ENCODE measurements around the gene RFPL3. TPM values are rescaled to one million over a fixed set of nuclear protein-coding genes. Genes with fewer than 3 reads are reported as not detected.

RFPL3 gene
- polyA plus RNA-seq, 4 donors, result 0.04 TPM; not detected in 3

DNA sequence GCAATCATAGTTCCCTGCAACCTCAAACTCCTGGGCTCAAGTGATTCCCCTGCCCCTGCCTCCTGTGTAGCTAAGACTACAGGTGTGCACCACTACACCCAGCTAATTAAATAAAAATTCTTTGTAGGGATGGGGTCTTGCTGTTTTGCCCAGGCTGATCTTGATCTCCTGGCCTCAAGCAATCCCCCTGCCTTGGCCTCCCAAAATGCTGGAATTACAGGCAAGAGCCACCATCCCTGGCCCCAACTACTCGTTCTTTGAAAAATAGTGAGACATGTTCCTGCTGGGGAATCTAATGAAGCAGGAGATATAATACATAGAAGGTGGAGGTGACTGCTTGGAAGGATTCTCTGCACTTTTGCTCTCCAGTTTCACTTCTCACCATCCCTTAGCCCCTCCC, 40.1 kb upstream of the RFPL3 start:
- Histone ChIP-seq H3K36me3 (ENCODE audit: control insufficient read depth in 3 of 3, insufficient read depth in 2 of 3, low read depth in 1 of 3, low read length in 3 of 3) (no peaks in the 10 kb centered on the region), H3K27me3 (ENCODE audit: control insufficient read depth in 3 of 3, insufficient read depth in 3 of 3, low read length in 3 of 3) (peaks cover 0 to 4% (median 0%) of the 10 kb centered on the region in 3 donors), H3K27ac (ENCODE audit: low read depth in 1 of 3, low read length in 2 of 3) (no peak overlapping the region), H3K4me1 (ENCODE audit: control insufficient read depth in 3 of 3, insufficient read depth in 2 of 3, low read depth in 1 of 3, low read length in 2 of 3) (no peaks in the 10 kb centered on the region), H3K4me3 (ENCODE audit: low read depth in 1 of 3, low read length in 3 of 3) (no peak overlapping the region), H3K9me3 (ENCODE audit: control insufficient read depth in 2 of 2, insufficient read depth in 1 of 2, low read depth in 1 of 2, low read length in 1 of 2) (no peaks in the 10 kb centered on the region)
- 0 to 60% (median 40%) methylated on average over 1 of the region's 1 CpG for WGBS, 3 donors
- FAIRE-seq (no peak), DNase-seq (no peak)

- no peaks in the 10 kb centered on the region for H3K36me3 ChIP-seq (ENCODE audit: control insufficient read depth in 3 of 3, insufficient read depth in 2 of 3, low read depth in 1 of 3, low read length in 3 of 3)
- no peak for DNase-seq
These were observed 39.3 kb upstream of the RFPL3 start for GRCh38 chr22:32318361-32318760.

GRCh38 chr22:32319861-32320406, 37.7 kb upstream of the RFPL3 start:
- Histone ChIP-seq H3K36me3 (ENCODE audit: control insufficient read depth in 3 of 3, insufficient read depth in 2 of 3, low read depth in 1 of 3, low read length in 3 of 3) (no peaks in the 10 kb centered on the region), H3K27me3 (ENCODE audit: control insufficient read depth in 3 of 3, insufficient read depth in 3 of 3, low read length in 3 of 3) (peaks cover 0 to 4% (median 0%) of the 10 kb centered on the region in 3 donors), H3K4me3 (ENCODE audit: low read depth in 1 of 3, low read length in 3 of 3) (no peak overlapping the region), H3K27ac (ENCODE audit: low read depth in 1 of 3, low read length in 2 of 3) (no peak overlapping the region), H3K4me1 (ENCODE audit: control insufficient read depth in 3 of 3, insufficient read depth in 2 of 3, low read depth in 1 of 3, low read length in 2 of 3) (no peaks in the 10 kb centered on the region), H3K9me3 (ENCODE audit: control insufficient read depth in 2 of 2, insufficient read depth in 1 of 2, low read depth in 1 of 2, low read length in 1 of 2) (no peaks in the 10 kb centered on the region)
- DNase-seq (no peak), FAIRE-seq (no peak)
- 61 to 72% (median 71%) methylated on average over 8 of the region's 8 CpGs for WGBS, 3 donors

More at GRCh38 chr22:32318361-32318760, 39.3 kb upstream of the RFPL3 start:
- no peaks in the 10 kb centered on the region for H3K4me1 ChIP-seq (ENCODE audit: control insufficient read depth in 3 of 3, insufficient read depth in 2 of 3, low read depth in 1 of 3, low read length in 2 of 3)
- H3K9me3 ChIP-seq (ENCODE audit: control insufficient read depth in 2 of 2, insufficient read depth in 1 of 2, low read depth in 1 of 2, low read length in 1 of 2), result no peaks in the 10 kb centered on the region
- no peak for FAIRE-seq
- no peak overlapping the region for H3K27ac ChIP-seq (ENCODE audit: low read depth in 1 of 3, low read length in 2 of 3)
- no peak overlapping the region for H3K4me3 ChIP-seq (ENCODE audit: low read depth in 1 of 3, low read length in 3 of 3)
- peaks cover 0 to 4% (median 0%) of the 10 kb centered on the region in 3 donors for H3K27me3 ChIP-seq (ENCODE audit: control insufficient read depth in 3 of 3, insufficient read depth in 3 of 3, low read length in 3 of 3)
- WGBS, 3 donors, result 44 to 72% (median 53%) methylated on average over 1 of the region's 1 CpG

GRCh38 chr22:32322986-32323385, 34.7 kb upstream of the RFPL3 start:
- no peak overlapping the region for H3K4me3 ChIP-seq (ENCODE audit: low read depth in 1 of 3, low read length in 3 of 3)
- 78 to 81% (median 80%) methylated on average over 6 of the region's 6 CpGs for WGBS, 3 donors
- H3K36me3 ChIP-seq (ENCODE audit: control insufficient read depth in 3 of 3, insufficient read depth in 2 of 3, low read depth in 1 of 3, low read length in 3 of 3), result no peaks in the 10 kb centered on the region
- H3K27me3 ChIP-seq (ENCODE audit: control insufficient read depth in 3 of 3, insufficient read depth in 3 of 3, low read length in 3 of 3), result peaks cover 0 to 4% (median 0%) of the 10 kb centered on the region in 3 donors
- H3K9me3 ChIP-seq (ENCODE audit: control insufficient read depth in 2 of 2, insufficient read depth in 1 of 2, low read depth in 1 of 2, low read length in 1 of 2), result no peaks in the 10 kb centered on the region
- no peak for DNase-seq
- H3K27ac ChIP-seq (ENCODE audit: low read depth in 1 of 3, low read length in 2 of 3), result no peak overlapping the region
- H3K4me1 ChIP-seq (ENCODE audit: control insufficient read depth in 3 of 3, insufficient read depth in 2 of 3, low read depth in 1 of 3, low read length in 2 of 3), result no peaks in the 10 kb centered on the region
- FAIRE-seq, result no peak

DNA sequence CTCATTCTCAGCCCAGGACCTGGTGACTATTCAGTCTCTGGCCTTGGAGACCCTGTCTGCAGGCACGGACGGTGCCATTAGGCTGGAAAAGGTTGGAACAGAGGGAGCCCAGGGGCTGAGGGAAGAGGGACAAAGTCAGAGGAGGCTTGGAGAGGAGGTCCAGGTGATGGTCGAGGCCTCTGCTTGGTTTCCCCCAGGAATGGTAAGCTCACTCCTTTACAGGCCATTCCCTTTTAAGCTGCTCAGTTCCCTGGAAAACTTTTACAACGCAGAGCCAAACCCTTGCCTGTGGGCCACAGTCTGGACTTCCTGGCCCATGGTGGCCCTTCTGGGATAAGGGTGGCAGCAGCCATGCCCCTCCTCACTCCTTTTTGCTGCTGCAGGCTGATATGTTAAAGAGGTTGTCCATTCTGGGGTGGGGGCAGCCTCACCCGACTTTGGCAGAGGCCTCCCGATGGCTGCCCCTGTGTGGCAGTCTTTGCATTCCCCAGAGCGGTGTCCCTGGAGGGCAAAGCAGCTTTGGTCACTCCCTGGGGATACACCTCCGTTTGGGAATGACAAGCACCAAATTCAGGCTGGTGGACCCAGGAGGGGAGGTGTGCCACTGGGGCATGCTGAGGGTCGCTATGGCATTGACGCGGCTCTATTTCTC, 34.0 kb upstream of the RFPL3 start:
- Histone ChIP-seq H3K27ac (ENCODE audit: low read depth in 1 of 3, low read length in 2 of 3) (no peak overlapping the region), H3K4me1 (ENCODE audit: control insufficient read depth in 3 of 3, insufficient read depth in 2 of 3, low read depth in 1 of 3, low read length in 2 of 3) (no peaks in the 10 kb centered on the region), H3K9me3 (ENCODE audit: control insufficient read depth in 2 of 2, insufficient read depth in 1 of 2, low read depth in 1 of 2, low read length in 1 of 2) (no peaks in the 10 kb centered on the region), H3K36me3 (ENCODE audit: control insufficient read depth in 3 of 3, insufficient read depth in 2 of 3, low read depth in 1 of 3, low read length in 3 of 3) (no peaks in the 10 kb centered on the region), H3K27me3 (ENCODE audit: control insufficient read depth in 3 of 3, insufficient read depth in 3 of 3, low read length in 3 of 3) (peaks cover 0 to 4% (median 0%) of the 10 kb centered on the region in 3 donors), H3K4me3 (ENCODE audit: low read depth in 1 of 3, low read length in 3 of 3) (no peak overlapping the region)
- FAIRE-seq (no peak), DNase-seq (no peak)
- WGBS, 3 donors, result 77 to 79% (median 79%) methylated on average over 11 of the region's 11 CpGs

- H3K9me3 ChIP-seq (ENCODE audit: control insufficient read depth in 2 of 2, insufficient read depth in 1 of 2, low read depth in 1 of 2, low read length in 1 of 2), result no peaks in the 10 kb centered on the region
These were observed 32.9 kb upstream of the RFPL3 start for GRCh38 chr22:32324505-32325415.

GRCh38 chr22:32325416-32325801, 32.3 kb upstream of the RFPL3 start:
- DNase-seq (no peak), FAIRE-seq (no peak)
- Histone ChIP-seq H3K36me3 (ENCODE audit: control insufficient read depth in 3 of 3, insufficient read depth in 2 of 3, low read depth in 1 of 3, low read length in 3 of 3) (no peaks in the 10 kb centered on the region), H3K4me1 (ENCODE audit: control insufficient read depth in 3 of 3, insufficient read depth in 2 of 3, low read depth in 1 of 3, low read length in 2 of 3) (no peaks in the 10 kb centered on the region), H3K9me3 (ENCODE audit: control insufficient read depth in 2 of 2, insufficient read depth in 1 of 2, low read depth in 1 of 2, low read length in 1 of 2) (no peaks in the 10 kb centered on the region), H3K4me3 (ENCODE audit: low read depth in 1 of 3, low read length in 3 of 3) (no peak overlapping the region), H3K27ac (ENCODE audit: low read depth in 1 of 3, low read length in 2 of 3) (no peak overlapping the region), H3K27me3 (ENCODE audit: control insufficient read depth in 3 of 3, insufficient read depth in 3 of 3, low read length in 3 of 3) (no peaks in the 10 kb centered on the region)
- 46 to 68% (median 53%) methylated on average over 9 of the region's 9 CpGs for WGBS, 3 donors

More at GRCh38 chr22:32324505-32325415, 32.9 kb upstream of the RFPL3 start:
- Histone ChIP-seq H3K4me3 (ENCODE audit: low read depth in 1 of 3, low read length in 3 of 3) (no peak overlapping the region), H3K27ac (ENCODE audit: low read depth in 1 of 3, low read length in 2 of 3) (no peak overlapping the region), H3K36me3 (ENCODE audit: control insufficient read depth in 3 of 3, insufficient read depth in 2 of 3, low read depth in 1 of 3, low read length in 3 of 3) (no peaks in the 10 kb centered on the region), H3K4me1 (ENCODE audit: control insufficient read depth in 3 of 3, insufficient read depth in 2 of 3, low read depth in 1 of 3, low read length in 2 of 3) (no peaks in the 10 kb centered on the region), H3K27me3 (ENCODE audit: control insufficient read depth in 3 of 3, insufficient read depth in 3 of 3, low read length in 3 of 3) (no peaks in the 10 kb centered on the region)
- FAIRE-seq (no peak), DNase-seq (no peak)
- WGBS, 3 donors, result 83 to 93% (median 86%) methylated on average over 26 of the region's 26 CpGs

GRCh38 chr22:32325811-32326237, 31.8 kb upstream of the RFPL3 start:
- Histone ChIP-seq H3K9me3 (ENCODE audit: control insufficient read depth in 2 of 2, insufficient read depth in 1 of 2, low read depth in 1 of 2, low read length in 1 of 2) (no peaks in the 10 kb centered on the region), H3K4me3 (ENCODE audit: low read depth in 1 of 3, low read length in 3 of 3) (no peak overlapping the region), H3K27ac (ENCODE audit: low read depth in 1 of 3, low read length in 2 of 3) (no peak overlapping the region), H3K4me1 (ENCODE audit: control insufficient read depth in 3 of 3, insufficient read depth in 2 of 3, low read depth in 1 of 3, low read length in 2 of 3) (no peaks in the 10 kb centered on the region), H3K27me3 (ENCODE audit: control insufficient read depth in 3 of 3, insufficient read depth in 3 of 3, low read length in 3 of 3) (no peaks in the 10 kb centered on the region), H3K36me3 (ENCODE audit: control insufficient read depth in 3 of 3, insufficient read depth in 2 of 3, low read depth in 1 of 3, low read length in 3 of 3) (no peaks in the 10 kb centered on the region)
- no peak for FAIRE-seq
- 72 to 82% (median 77%) methylated on average over 7 of the region's 7 CpGs for WGBS, 3 donors
- DNase-seq, result no peak
